Loucy (cell line): ENCODE results near the gene UBE2Q1.

Experiments used
- EZH2phosphoT487 ChIP-seq: fragments of 200-600 bp; IDR thresholded peaks from 2 replicates; pipeline ENCODE4 v1.6.1; 2018; ENCODE audit warnings: antibody characterized with exemption, mild to moderate bottlenecking, moderate library complexity, borderline replicate concordance
- TF ChIP-seq, protein P1 (sequence below): fragments of 200-600 bp; sonication (generic); conservative IDR thresholded peaks from 2 replicates; pipeline ENCODE4 v1.5.1; 2014; ENCODE audit warnings: mild to moderate bottlenecking, antibody characterized with exemption, low read length

DNA sequence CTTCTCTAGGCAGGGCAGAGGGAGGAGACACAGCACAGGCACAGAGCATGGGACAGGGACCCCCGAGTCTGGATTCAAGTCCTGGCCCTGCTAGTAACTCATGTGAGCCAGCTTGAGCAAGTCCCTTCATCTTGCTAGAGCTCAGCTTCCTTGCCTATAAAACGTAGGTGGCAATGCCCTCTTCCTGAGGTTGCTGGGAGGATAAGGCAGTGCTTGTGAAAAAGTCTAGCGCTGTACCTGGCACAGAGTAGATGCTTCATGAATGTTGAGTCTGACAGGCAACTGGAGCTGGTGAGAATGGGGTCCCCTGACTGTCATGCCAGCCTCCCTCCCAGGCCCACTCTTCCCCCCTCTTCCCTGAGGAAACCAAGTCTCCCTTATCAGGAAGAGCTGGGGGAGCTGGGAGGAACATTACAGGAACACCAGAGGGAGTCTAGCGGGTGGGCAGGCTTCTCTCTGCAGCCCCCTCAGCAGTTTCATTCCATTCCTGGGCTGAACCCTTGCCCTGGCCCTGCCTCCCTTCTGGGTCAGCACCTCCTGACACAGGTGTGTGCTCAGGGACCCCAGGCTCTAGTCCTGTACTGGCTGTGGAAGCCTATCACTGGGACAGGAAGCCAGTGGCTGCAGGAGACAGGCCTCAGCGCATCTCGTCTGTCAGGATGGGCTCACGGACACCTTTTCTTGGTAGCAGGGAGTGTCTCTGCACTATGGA is 19.0 kb upstream of the UBE2Q1 start:
- TF ChIP-seq, protein P1, sequence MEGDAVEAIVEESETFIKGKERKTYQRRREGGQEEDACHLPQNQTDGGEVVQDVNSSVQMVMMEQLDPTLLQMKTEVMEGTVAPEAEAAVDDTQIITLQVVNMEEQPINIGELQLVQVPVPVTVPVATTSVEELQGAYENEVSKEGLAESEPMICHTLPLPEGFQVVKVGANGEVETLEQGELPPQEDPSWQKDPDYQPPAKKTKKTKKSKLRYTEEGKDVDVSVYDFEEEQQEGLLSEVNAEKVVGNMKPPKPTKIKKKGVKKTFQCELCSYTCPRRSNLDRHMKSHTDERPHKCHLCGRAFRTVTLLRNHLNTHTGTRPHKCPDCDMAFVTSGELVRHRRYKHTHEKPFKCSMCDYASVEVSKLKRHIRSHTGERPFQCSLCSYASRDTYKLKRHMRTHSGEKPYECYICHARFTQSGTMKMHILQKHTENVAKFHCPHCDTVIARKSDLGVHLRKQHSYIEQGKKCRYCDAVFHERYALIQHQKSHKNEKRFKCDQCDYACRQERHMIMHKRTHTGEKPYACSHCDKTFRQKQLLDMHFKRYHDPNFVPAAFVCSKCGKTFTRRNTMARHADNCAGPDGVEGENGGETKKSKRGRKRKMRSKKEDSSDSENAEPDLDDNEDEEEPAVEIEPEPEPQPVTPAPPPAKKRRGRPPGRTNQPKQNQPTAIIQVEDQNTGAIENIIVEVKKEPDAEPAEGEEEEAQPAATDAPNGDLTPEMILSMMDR = no peak
- no peak for TF ChIP-seq EZH2phosphoT487
